Middle frontal gyrus (tissue), 1 donor: Measurements from ENCODE around the gene SHISA9.

Experiments used
- DNase-seq: peaks from one replicate; pipeline ENCODE4 v3.0.0-alpha.2; 2015; ENCODE audit warnings: low spot score; ENCODE audit errors: extremely low spot score

The SHISA9 gene

DNA sequence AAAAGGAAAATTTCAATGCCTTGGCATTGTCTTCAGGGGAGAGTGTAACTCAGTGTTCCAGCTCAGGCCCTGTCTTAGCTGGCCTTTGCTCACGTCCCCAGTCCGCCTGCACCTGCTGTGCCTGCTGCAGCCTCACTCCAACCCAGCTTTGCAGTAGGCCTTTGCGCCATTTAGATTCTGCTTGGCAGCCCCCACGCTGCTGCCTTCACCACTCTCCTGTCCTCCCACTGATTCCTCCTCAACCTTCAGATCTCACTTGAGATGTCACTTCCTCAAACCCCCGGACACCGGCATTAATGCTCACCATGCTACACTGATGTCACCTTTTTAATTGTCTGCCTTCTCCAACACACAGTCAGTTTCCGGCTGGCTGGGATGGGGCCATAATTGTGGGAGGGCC lies 166.2 kb downstream of the SHISA9 start:
- DNase-seq: no peak

DNA sequence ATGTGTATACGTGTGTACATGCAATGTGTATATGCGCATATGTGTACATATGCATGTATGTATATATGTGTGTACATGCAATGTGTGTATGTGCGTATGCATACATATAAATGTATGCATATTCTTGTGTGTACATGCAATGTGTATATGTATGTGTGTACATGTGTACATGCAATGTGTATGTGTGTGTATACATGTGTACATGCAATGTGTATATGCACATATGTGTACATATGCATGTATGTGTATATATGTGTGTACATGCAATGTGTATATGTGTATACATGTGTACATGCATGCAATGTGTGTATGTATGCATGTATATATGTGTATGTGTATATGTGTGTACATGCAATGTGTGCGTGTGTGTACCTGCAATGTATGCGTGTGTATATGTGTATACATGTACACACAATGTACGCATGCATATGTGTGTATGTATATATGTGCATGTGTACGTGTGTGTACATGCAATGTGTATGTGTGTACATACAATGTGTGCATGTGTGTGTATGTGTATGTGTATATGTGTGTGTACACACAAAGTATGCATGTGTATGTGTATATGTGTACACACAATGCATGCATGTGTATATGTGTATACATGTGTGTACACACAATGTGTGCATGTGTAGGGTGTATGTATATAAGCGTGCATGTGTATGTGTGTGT lies 167.7 kb downstream of the SHISA9 start:
- no peak for DNase-seq

DNA sequence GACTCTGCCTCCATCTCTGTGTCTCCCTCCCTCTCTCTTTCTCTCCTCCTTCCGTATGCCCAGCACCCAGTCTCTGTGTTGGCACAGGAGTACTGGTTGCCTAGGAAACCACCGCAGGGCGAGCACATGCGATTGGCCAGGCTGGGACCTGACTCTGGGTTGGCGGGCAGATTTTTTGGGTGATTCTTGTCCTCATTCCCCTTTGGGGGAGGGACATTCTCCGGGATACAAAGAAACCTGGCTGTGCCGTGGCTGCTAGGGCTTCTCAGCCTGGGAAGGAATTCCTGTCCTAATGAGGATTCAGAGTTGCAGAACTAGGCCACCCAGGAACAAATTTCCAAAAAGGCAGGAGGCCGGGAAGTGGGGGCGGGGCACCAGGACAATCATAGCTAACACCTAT lies 168.9 kb downstream of the SHISA9 start:
- DNase-seq: peak; percentile 22

DNA sequence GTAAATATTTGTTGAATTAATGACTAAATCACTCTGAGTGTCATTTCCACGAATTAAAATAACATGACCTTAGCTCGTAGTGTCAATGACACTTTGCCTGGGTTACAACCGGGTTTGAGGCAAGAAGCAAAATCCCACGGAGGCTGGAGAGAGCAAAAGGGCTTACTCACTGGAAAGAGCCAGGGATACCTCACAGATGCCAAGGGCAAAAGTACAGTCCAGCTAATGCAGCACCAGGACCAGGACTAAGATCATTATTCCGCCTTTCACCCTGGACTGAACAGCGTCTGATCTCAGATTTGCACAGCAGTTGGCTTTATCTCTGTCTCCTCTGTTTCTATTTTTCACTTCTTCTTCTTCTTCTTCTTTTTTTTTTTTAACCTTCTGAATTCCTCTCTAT lies 175.5 kb downstream of the SHISA9 start:
- no peak for DNase-seq

DNA sequence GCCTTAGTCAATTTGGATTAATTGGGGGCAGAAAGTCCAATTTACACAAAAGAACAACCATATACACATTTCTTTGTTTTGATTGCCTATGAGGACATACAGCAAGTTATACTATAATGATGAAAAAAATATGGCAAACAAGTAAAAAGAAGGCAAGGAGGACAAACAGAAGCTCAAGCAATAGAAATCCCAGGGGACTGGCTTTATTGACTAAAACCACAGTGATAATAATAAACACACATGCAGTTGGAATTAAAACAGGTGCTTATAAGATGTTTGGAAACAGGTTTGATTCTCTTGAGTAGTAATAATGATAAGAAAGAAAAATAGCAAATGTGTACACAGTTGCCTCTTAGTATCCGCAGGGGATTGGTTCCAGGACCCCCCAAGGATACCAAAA lies 176.4 kb downstream of the SHISA9 start:
- DNase-seq: no peak

DNA sequence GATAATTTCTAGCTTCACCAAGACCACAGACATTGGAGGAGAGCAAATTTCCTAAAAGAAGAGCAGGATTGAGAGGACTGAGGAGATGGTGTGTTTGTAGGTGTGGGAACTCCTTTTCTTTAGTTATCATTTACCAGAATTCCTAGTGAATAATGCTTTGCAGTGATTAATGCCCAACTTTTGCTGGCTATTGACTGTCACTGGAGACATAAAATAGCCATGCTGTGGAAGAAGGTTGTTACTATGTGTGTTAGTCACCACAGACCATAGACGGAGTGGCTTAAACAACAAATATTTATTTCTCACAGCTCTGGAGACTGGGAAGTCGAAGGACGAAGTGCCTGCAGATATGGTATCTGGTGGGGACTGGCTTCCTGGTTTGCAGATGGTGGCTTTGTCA lies 179.1 kb downstream of the SHISA9 start:
- no peak for DNase-seq

DNA sequence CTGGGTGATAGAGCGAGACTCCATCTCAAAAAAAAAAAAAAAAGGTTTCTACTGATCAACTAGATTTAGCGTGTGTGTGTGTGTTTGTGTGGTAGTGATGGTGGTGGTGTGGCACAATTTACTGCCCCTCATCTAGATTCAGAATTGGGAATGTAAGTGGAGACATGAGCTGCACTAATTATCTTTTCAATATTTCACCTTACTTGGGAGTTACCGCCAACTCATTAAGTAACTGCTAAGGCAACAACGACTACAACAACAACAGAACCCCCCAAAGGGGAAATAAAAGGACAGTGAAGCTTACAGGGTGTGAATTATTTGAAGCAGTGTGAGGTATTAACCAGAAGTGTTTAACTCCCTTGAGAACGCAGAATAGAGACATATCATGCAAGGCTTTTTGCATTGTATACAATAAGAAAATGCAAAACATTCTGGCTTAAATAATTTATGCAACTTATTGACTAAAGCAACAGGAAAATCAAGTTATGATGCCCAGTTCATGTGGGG lies 180.5 kb downstream of the SHISA9 start:
- no peak for DNase-seq

DNA sequence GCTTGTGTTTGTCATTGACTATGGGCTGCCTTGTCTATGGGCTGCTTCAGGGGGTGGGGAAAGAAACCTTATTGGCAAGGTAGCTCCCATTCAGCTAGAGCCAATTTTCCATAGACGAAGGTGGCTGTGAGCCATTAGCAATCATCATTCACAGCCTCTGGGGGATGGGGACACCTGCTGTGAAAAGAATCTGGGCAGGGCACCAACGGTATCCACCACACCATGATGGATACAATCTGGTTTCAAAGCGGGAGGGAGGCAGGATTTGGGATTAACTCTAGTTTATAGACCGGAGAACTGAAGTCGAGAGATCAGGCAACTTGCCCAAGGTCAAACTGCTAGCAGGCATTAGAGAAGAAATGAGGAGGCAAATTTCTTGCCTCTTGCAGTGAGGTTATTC lies 182.3 kb downstream of the SHISA9 start:
- DNase-seq: no peak

DNA sequence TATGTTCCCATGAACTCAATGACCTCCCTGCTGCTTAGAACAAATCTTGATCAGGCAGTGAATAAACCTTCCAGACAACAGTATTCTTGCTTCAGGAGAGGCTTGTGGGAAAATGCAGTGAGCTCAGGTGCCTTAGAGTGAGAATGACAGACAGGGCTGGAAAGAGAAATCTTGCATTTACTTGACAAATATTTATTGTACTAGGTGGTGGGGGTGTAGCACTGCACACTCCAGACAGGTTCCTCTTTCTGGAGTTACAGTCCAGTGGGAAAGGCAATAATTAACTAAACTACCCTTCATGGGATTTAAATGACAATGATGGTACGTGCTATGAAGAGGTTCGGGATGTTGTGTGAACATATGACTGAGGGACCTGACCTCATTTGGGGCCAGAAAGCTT lies 182.9 kb downstream of the SHISA9 start:
- no peak for DNase-seq

DNA sequence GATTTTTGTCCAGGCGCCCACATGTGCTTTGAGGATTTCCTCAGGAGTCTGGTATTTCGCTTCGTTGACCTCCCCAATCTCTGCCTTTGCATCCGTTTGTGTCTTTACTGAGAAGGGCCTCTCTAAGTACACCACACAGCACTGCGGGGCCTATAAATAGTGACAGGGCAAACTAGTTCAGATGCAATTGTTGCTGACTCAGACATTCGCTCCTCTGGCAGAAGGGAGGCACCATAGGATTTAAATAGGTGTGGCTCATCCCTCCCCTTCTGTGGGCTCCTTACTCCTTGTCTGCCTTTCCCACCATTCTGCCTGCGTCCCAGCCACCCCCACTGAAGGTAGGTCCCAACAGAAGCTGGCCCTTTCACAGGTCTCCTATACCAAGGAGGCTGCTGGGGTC lies 192.3 kb downstream of the SHISA9 start:
- DNase-seq: no peak

DNA sequence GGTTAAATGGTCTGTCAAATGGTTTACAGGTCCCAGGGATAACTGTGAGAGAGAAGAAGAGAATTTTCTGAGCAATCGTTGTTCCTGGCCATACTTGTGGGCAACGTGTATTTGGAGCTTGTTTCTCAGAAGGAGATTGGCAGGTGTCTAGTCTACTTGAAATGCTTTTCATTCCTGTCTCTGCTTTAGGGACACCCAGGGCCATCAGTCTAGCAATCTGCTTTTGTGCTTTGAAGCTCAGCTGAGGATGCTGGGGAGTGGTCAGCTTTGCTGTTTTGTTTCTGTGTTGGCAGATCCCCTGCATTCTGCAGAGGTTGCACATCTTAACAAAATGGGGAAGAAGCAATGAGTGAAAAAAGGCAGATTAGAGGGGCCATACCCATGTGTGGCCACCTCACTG lies 193.7 kb downstream of the SHISA9 start:
- no peak for DNase-seq

DNA sequence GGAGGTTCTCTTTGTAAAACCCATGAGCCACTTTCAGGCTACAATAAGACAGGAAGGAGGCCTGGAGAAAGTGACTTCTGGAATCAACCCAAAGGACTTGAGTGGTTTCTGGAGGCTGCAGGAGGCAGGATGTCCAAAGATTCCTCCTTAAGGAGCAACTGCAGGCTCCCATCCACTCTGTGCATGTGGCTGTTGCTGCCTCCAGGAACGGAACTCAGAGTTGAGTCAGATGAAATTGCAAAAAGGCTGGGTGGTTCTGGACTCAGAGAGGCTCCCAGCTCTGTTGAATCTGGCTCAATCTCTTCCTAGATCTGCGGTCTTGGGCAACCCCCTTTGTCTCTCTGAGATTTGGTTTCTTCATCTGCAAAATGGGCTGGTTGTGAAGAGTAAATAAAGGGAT lies 197.1 kb downstream of the SHISA9 start:
- DNase-seq: no peak

DNA sequence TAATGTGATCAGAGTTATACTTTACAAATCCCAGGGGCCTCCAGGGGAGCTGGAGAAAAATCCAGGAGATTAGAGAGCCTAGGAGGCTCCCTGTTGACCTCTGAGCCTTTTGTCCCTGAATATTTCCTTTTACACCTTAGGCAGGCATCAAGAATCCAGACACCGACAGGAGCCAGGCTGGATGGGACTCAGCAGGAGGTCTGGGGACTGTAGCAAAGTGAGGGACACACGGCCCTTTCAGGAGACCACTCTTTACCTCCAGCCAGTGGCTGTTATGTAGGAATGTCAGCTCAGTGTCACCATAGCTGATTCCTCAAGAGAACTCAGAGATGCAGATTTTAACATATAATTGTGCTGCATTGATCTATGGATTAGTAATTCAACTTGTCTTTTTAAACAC lies 198.4 kb downstream of the SHISA9 start:
- DNase-seq: no peak

DNA sequence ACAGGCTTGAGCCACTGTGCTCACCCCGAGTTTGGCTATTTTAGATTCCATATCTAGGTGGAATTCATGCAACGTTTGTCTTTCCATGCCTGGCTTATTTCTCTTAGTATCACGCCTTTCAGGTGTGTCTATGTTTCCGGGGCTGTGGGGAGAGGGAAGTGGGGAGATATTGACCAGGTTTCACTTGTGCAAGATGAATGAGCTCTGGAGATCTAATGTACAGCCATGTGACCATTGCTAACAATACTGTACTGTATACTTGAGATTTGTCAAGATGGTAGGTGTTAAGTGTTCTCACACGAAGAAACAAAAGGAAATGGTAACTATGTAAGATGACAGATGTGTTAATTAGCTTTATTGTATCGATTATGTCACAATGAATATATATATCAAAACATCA lies 199.6 kb downstream of the SHISA9 start:
- no peak for DNase-seq

DNA sequence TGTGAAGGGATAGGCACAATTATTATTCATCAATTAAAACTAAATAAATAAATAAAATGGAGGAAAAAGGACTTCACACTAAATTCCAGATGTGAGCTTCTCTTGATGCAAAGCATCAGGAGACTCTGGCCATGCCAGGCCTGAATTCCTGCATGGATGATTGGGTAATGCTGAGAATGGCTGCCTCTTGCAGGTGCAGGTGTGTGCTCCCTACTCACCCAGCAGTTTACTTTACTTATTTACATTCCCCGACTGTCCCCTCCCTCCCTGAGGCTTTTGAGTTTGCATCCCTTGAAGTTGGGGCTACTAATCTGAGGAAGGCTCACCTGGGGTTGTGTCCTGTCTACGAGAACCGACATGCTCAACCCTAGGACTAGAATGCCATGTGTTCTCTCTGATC lies 200.4 kb downstream of the SHISA9 start:
- DNase-seq: no peak

DNA sequence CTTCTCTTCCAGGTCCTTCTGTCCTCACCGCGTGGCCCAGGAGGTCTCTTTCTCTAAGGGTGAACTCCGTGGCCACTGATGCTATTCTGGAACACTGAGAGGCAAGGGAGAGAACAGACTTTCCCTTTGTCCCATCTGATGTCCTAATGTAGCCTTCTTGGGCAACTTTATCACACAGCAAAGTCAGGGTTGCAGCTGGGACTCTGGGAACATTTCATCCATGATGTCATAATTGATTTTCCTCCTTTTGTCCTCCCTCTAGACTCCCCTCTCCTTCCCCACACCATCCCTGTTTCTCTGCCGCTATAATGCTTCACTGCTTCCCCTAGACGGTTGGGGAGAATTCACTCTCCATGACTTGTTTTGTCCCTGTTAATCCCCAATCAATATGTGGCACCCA lies 201.0 kb downstream of the SHISA9 start:
- DNase-seq: no peak

DNA sequence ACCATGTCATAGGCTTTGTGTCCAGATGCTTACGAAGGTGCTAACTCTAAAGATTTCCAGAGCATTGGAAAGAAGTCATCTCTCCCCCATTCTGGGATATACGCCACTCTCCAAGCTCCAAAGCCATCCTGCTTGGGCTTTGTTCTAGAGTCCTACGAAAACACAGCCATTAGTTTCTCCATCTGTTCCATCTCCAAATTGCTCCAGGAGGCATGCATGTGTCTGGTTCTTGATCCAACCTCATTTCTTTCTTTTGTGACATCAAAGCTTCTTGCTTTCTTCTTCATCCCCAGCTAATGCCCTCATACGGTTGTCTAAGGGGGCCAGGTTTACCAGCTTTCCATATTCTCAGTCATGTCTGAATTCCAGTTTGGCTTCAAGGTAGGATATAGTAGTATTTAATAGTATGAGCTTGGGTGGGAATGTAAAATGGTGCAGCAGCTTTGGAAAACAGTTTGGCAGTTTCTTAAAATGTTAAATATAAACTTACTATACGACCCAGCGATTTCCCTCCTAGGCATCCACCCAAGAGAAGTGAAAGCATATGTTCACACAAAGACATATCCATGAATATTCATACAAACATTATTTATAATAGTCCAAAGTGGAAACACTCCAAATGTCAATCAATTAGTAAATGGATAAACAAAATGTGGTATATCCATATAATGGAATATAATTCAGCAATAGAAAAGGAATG lies 202.6 kb downstream of the SHISA9 start:
- no peak for DNase-seq

DNA sequence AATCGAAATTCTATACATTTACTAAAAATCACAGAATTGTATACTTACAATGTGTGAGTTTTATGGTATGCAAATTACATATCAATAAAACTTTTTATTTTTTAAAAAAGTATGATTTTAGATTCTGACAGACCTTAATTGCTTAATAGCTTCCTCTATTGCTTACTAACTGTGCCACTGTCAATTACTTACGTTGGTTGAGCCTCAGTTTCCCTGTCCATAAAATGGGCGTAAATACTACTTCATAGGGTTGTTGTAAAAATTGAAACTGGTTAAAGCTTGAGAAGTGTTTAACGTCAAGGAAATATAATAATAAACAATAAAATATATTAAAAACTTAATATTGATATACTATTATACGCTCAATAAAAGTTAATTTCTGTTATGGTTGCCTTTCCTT lies 203.4 kb downstream of the SHISA9 start:
- no peak for DNase-seq

DNA sequence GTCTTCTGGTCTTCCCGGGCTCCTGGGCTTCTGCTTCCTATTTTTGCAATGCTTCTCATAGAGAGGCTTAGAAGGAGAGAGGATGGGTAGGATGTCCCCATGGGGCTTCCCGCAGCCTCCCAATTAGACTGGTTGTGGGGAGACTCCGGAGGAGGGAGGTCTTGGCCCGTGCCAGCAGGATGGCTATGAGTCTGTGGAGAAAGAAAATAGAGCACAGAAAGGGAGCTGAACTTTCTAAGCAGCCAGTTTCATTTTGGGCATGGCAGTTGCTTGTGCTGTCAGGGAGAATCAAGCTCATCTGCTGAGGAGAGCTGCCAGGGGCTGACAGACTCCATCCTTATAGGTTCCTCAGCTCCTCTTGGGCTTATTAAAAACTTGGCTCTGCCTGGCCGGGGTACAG lies 204.0 kb downstream of the SHISA9 start:
- DNase-seq: no peak

DNA sequence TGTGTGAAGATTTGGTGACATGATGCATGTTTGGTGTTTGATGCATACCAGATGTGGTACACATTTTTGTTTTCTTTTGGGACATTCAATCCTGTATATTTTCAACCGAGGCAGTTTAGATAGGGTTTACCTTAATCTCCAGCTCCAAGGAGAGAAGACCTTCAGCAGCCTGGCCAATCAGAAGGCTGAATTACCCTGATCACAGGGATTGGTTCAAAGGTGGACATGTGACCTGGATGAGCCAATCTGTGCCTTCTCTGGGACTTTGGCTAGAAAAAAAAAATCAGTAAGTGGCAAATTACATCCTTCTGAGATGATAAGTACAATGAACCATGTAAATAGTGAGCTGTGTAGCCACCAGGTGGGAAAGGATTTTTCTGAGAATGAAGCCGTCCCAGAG lies 205.1 kb downstream of the SHISA9 start:
- DNase-seq: no peak

DNA sequence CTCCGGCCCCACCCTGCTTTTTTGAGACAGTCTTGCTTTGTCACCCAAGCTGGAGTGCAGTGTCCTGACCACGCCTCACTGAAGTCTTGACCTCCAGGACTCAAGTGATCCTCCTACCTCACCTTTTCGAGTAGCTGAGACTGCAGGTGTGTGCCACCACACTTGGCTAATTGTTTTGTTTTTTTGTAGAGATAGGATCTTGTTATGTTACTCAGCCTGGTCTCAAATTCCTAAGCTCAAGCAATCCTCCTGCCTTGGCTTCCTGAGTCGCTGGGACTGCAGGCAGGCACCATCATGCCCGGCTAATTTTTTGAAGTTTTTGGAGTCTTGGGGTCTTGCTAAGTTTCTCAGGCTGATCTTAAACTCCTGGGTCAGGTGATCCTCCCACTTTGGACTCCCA lies 206.7 kb downstream of the SHISA9 start:
- DNase-seq: no peak

DNA sequence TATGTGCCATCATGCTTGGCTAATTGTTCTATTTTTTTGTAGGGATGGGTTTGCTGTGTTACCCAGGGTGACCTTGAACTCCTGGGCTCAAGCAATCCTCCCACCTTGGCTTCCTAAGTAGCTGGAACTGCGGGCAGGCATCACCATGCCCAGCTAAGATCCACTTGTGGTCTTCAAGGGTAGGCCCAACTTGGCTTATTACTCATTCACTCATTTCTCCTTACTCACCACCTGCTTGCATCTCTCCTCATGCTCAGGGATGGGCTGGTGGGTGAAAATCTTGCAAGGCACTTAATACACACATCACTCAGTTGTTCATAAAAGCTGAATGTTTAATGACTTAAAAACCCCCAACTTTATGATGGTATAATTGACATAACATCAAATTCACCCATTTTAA lies 207.8 kb downstream of the SHISA9 start:
- DNase-seq: no peak

DNA sequence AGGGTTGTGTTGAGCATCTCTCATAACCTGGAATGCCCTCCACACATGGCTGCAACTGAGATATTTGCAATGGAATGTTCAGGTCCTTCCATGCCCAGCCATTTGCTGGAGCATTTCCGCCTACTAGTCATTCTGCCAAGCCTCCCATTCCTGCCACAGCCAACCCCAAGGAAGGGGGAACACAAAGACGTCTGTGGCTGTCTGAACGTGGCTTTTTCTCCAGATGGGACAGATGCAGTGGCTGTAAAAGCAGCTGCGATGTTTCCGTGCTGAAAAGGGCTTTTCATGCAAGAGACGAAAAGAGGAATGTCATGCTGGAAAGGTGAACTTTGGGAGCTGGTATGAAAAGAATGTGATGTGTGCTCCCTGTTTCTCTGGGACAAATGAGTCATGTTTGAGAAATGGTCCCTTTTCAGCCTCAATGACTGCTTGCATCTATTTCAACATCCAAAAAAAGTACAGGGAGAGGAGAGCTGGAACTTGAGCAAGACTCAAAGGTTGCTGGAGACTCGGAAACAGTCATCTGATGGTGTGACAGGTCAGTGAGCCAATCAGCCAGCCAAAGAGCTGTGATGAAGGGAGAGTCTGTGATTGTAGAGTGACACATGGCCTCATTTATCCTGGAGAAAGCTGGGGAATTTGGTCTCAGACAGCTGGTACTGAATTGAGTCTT lies 208.9 kb downstream of the SHISA9 start:
- DNase-seq: no peak
